HUDEP-2 (cell line): ENCODE data around the gene HEBP1.

Experiments used
- DNase-seq, 76 experiments: peaks; one replicate each; lab custom pipeline; 2025; ENCODE audit not compliant: unreplicated experiment in 76 of 76; lab: John Stamatoyannopoulos, UW

HEBP1 gene

DNA sequence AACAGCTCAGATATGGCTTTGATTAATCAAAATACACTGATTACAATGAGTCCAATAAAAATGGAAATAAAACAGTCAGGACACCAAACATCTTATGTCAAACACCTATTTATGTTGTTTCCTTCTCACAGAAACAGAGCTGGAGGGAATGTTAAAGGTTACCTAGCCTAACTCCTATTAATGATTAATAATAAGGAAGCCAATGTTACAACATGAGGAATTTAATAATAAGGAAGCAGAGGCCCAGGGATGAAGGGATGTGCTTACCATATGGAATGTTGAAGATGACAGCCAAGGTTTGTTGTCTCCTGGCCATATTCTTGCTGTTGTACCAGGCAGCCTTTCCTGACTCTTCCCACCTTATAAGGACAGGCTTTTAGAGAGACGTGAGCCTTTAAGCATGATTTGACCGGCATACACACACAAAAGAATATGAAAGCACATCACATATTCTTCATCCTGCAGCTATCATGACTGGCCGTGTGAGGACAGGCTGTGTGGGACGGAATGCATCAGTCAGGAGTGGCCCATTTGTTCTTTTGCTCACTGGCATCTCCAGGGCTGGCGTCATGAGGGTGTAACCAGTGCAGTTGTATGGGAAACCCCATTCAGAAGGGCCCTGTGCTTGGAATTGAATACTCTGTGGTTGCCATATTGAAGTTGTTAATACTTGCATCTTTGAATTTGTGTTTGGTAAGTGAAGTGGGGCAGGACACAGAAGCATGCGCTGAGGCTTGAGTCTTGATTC is 45.0 kb downstream of the HEBP1 start:
- no peak for DNase-seq

DNA sequence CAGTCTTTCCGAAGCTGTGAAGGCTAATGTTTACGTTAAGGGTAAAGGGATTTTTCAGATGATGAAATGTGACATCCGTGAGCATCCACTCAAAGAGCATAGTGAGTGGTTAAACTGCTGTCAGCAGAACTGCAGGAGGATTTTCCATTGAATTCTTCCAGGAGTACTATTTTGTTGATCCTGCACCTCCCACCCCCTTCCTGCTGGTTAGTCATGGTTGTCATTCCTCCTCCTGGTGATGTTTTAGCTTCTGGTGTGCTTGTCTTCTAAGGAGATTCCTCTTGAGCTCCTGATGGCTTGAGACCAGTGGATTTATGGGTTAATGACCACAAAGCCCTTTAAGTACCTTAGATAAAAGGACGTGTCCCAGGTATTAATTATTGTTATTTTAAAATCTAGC is 45.7 kb downstream of the HEBP1 start:
- DNase-seq, result no peak

DNA sequence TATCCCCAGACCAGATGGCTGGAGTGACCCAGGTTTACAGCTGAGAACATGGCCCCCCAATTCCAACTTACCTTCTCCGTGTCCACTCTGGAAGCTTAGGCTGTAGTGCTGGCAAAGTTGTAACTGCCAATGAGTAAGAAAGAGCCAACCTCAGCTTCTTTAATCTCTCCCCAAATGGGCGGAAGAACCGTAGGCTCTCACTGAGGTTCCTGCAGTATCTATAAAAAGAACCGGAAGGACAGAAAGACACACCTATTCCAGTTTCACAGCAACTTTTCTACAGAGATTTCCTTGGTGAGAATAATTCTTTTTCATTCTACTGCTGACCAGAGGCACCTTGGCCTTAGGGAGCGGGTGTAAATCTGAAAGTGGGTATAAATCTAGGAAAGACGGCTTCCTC is 48.0 kb downstream of the HEBP1 start, which contains the start of gene GPRC5D:
Gene GPRC5D (minus strand): TSS at position 135 of the 400 bp plus-strand sequence. CDS start 1,786 bp downstream, outside the sequence.
- no peak for DNase-seq

GRCh38 chr12:12951504-12951903 is 48.6 kb downstream of the HEBP1 start:
- DNase-seq, result no peak

DNA sequence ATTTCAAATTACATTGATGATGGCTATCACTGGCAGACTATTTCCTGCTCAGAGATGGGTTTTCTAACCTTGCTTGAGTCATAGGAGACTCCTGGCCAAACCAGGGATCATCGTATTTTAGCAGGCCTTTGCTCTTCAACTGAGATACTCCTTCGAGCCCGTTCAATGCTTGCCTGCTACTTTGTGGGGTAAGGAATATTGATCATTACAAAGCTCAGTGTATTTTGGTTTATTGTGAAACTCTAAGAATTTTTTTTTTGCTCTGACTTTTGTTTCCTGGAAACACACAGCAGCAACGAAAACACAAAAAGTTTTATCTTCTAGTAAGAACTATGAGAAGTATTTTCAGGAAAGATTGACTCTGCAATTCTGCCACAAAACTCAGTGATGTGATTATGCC is 52.2 kb downstream of the HEBP1 start:
- DNase-seq, result no peak

DNA sequence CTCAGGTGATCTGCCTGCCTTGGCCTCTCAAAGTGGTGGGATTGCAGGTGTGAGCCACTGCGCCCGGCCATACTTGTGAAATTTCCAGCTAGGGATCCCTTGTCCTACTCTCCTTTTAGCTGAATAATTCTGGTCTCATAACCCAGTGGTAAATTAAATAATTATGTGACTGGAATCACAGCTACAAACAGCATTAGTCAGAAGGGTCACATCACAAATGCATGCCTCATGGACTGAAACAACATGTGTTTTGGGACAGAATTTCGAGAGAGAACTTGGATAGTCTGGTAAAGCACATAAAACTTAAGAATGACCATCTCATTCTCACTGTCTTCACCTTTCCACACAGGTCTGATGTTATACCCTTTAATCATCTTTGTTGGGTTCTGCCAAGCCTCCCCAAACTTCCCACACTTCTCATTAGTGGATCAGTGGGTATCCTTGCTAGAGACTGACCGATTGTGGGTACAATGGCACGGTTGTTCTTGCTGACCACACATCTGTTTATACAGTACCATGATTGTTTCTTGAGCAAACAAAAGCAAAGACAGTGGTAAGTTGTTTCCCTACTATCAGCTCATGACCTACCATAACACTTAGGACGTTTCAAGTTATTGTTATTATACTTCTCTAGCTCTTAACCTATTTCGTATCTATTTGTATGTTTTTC is 53.2 kb downstream of the HEBP1 start:
- DNase-seq, result no peak

GRCh38 chr12:12945591-12945990 is 54.5 kb downstream of the HEBP1 start:
- DNase-seq, result no peak

GRCh38 chr12:12943586-12944260 is 56.3 kb downstream of the HEBP1 start:
- DNase-seq, result no peak

GRCh38 chr12:12941450-12942350 is 58.4 kb downstream of the HEBP1 start:
- DNase-seq, result no peak

GRCh38 chr12:12939888-12940287 is 60.2 kb downstream of the HEBP1 start:
- no peak for DNase-seq

GRCh38 chr12:12938541-12938940 is 61.5 kb downstream of the HEBP1 start:
- DNase-seq, result no peak

DNA sequence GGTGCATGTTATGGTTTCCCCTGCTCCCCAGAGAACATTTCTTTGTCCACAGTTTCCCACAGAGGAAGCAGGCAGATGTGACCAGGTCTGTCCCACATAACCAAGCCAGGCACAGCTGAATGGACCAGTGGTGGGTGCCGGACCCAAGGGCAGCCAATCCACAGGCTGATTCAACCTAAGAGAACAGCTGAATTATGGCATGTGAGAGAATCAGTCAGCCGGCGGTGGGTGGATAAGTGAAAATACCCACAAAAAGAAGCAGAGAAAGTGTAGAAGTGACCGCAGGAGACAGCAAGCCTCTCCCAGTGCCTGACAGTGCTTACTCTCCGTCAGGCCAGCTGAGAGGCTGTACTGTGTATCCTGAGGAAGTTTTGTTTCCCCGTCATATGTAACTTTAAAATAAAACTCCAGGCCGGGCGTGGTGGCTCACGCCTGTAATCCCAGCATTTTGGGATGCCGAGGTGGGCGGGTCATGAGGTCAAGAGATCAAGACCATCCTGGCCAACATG is 63.0 kb downstream of the HEBP1 start:
- no peak for DNase-seq

GRCh38 chr12:12934556-12934955 is 65.5 kb downstream of the HEBP1 start:
- DNase-seq, result no peak

GRCh38 chr12:12933742-12934141 is 66.3 kb downstream of the HEBP1 start:
- no peak for DNase-seq

DNA sequence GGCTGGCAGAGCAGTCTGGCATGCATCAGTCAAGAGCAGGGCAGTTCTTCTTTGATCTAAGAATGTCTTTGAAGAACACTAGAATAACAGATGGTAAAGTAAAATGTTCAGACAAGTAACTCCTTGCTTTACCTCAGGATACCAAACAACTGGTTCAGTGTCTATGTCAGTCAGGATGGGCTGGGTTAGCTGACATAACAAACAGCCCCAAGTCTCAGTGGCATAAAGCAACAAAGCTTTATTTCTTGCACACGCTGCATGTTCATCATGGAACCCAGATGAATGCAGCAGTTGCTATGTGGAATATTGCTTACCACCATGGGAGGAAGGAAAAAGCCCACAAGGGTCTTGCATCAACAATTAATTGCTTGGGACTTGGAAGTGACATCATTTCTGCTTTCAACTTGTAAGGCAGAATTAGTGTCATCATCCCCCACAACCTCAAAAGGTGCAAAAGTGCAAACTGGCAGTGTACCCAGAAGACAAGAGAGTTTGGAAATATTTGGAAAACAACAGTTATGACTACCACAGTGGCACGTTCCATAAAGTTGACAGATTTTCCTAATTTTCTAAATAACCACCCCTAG is 69.3 kb downstream of the HEBP1 start:
- no peak for DNase-seq

DNA sequence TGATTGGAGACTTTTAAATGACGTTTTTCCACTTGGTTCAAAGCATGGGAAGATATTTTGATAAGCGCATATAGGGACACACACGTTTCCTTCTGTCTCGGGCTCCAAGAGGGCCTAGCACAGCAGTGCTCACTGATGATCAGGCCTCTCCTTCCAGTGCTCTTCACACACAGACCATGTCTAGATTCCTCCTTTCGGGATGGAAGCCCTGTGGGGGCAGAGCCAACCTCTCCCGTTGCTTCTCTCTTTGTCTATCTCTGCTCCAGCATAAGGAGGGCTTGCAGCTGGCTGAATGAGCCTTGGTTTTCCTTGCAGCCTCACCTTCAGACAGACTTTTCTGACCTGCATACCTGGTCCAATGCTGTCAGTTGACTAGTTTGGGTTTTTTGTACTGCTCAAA is 70.4 kb downstream of the HEBP1 start:
- no peak for DNase-seq

GRCh38 chr12:12927211-12928079 is 72.6 kb downstream of the HEBP1 start:
- peak in 4 of 76 experiments; percentile 1 to 16 (median 6) for DNase-seq

DNA sequence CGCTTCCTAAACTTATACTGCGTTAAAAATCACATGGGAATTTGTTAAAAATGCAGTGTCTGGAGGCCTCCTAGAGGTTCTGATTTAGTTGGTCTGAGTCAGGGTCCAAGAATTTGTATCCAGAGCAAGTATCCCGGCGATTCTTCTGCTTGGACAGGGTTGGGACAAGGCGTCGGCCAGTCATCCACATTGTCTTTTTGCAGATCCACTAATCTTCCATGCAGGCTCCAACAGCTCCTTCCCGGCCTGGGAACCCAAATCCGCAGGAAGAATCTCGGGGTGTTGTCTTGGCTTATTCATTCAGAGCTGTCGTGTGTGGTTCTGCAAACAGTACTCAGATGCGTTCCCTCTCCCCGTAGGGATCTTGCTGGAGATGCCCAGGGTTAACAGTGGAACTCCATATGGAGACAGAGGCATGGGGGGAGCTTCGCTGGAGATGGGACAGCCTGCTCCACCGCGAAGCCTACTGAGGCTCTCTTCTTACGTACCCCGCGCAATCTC is 73.4 kb downstream of the HEBP1 start:
- no peak for DNase-seq

DNA sequence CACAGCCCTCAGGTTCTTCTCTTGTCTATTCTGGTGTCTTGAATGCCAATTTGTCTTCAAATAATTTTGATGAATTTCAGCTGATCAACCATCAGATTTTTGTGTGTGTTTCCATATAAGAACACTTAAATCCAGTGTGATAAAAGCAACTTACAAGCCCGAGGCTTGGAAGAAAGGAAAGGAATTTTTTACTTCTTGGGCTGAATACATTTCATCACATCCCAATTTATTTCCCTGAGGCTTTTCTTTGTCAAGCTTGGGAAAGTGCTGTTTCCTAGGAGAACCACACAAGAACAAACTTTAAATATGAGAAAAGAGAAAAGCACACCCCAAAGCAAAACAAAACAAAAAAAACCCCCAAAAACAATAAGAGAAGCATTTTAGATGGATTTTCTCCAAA is 74.7 kb downstream of the HEBP1 start:
- no peak for DNase-seq
